ENCODE data around the gene RPP25L.

Gene RPP25L

GRCh38 chr9:34628656-34629490 is 17.0 kb upstream of the RPP25L start, which contains the start of gene ARID3C:
Gene ARID3C, minus strand, starts transcription at chr9:34629066. Its CDS starts 1,052 bp downstream, at chr9:34628014.
- Histone ChIP-seq H3K9me3 (no peaks in the 10 kb centered on the region), H3K27me3 (peaks cover 45% of the 10 kb centered on the region), H3K36me3 (no peaks in the 10 kb centered on the region), H3K4me1 (no peaks in the 10 kb centered on the region; the same call in 1 of the 2 replicates), H3K4me3 (ENCODE audit: low read depth, low read length) (no peak within 1 kb of the TSS)
- no peak for TF ChIP-seq CTCF (IDR thresholded peaks at IDR 0.05; ENCODE audit: low read depth, low read length)
- DNase-seq = peak; percentile 49

GRCh38 chr9:34627716-34628655 is 16.1 kb upstream of the RPP25L start:
- no peaks in the 10 kb centered on the region; the same call in 1 of the 2 replicates for H3K4me1 ChIP-seq
- no peaks in the 10 kb centered on the region for H3K36me3 ChIP-seq
- H3K9me3 ChIP-seq = no peaks in the 10 kb centered on the region
- peaks cover 45% of the 10 kb centered on the region for H3K27me3 ChIP-seq
- TF ChIP-seq CTCF (IDR thresholded peaks at IDR 0.05; ENCODE audit: low read depth, low read length) = no peak
- no peak for DNase-seq
- no peak overlapping the region for H3K4me3 ChIP-seq (ENCODE audit: low read depth, low read length)

GRCh38 chr9:34625186-34625486 is 13.2 kb upstream of the RPP25L start:
- TF ChIP-seq CTCF (IDR thresholded peaks at IDR 0.05; ENCODE audit: low read depth, low read length) = no peak
- H3K4me1 ChIP-seq = no peaks in the 10 kb centered on the region; the same call in 1 of the 2 replicates
- H3K36me3 ChIP-seq = no peaks in the 10 kb centered on the region
- no peak for DNase-seq
- peaks cover 40% of the 10 kb centered on the region for H3K27me3 ChIP-seq
- no peaks in the 10 kb centered on the region for H3K9me3 ChIP-seq
- no peak overlapping the region for H3K4me3 ChIP-seq (ENCODE audit: low read depth, low read length)

- Histone ChIP-seq H3K36me3 (no peaks in the 10 kb centered on the region), H3K9me3 (no peaks in the 10 kb centered on the region), H3K4me3 (ENCODE audit: low read depth, low read length) (no peak overlapping the region), H3K27me3 (peaks cover 35% of the 10 kb centered on the region), H3K4me1 (no peaks in the 10 kb centered on the region; the same call in none of the 2 replicates)
- TF ChIP-seq CTCF (IDR thresholded peaks at IDR 0.05; ENCODE audit: low read depth, low read length) = no peak
- no peak for DNase-seq
These were observed 12.7 kb upstream of the RPP25L start for GRCh38 chr9:34624475-34625185.

GRCh38 chr9:34623374-34624235 is 11.7 kb upstream of the RPP25L start:
- H3K36me3 ChIP-seq = no peaks in the 10 kb centered on the region
- peaks cover 25% of the 10 kb centered on the region for H3K27me3 ChIP-seq
- no peaks in the 10 kb centered on the region for H3K9me3 ChIP-seq
- DNase-seq = no peak
- TF ChIP-seq CTCF (IDR thresholded peaks at IDR 0.05; ENCODE audit: low read depth, low read length) = no peak
- H3K4me3 ChIP-seq (ENCODE audit: low read depth, low read length) = no peak overlapping the region
- no peaks in the 10 kb centered on the region; the same call in none of the 2 replicates for H3K4me1 ChIP-seq

Data from BE2C (cell line).